Endothelial cell of umbilical vein (primary cell): ENCODE measurements around the gene CASK.

Source experiments
- EZH2 ChIP-seq: IDR thresholded peaks from 2 replicates; pipeline ENCODE4 v1.6.1; 2012; ENCODE audit warnings: borderline replicate concordance, low read depth, mild to moderate bottlenecking, moderate library complexity, low read length, inconsistent platforms; ENCODE audit not compliant: severe bottlenecking
- FOS ChIP-seq: IDR thresholded peaks from 2 replicates; pipeline ENCODE4 v1.6.1; 2011; ENCODE audit warnings: mild to moderate bottlenecking, low read length, moderate library complexity, borderline replicate concordance; ENCODE audit not compliant: insufficient read depth
- POLR2A ChIP-seq: IDR thresholded peaks from 2 replicates; pipeline ENCODE4 v1.6.1; 2012; ENCODE audit warnings: low read depth, mild to moderate bottlenecking, control low read depth, low read length
- POLR2AphosphoS5 ChIP-seq: IDR thresholded peaks from 2 replicates; pipeline ENCODE4 v1.6.1; 2012; ENCODE audit warnings: low read depth, mild to moderate bottlenecking, control low read depth, low read length, moderate library complexity; ENCODE audit not compliant: insufficient read depth
- TF ChIP-seq, protein P1 (sequence below), 2 donors: IDR thresholded peaks; 1 replicate in 1 of 2; 2 replicates in 1 of 2; pipeline ENCODE4 v1.5.1; 2011; ENCODE audit warnings: low read length in 2 of 2, mild to moderate bottlenecking in 2 of 2, moderate library complexity in 2 of 2, control low read depth in 1 of 2, inconsistent platforms in 1 of 2, low read depth in 1 of 2; ENCODE audit not compliant: insufficient read depth in 1 of 2; ENCODE audit errors: extremely low read depth in 1 of 2

DNA sequence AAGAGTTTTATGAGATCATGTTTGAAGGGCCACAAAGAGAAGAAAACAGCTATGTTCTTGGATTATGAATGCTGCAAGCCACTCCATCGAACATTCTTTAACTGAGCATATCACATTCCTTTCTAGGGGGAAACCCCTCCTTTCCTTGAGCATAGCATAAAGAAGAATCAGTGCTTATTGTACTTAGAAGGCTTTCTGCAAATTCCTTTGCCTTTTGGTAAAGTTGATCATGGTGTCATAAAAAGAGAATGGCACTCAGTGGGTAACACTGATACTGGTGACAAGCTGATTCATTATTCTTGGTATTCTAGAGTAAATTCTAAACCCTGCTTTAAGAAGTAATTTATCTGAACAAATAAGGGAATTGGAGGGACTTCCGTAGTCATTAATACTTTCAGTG, 323.1 kb downstream of the CASK start:
- TF ChIP-seq EZH2 (no peak), POLR2A (no peak), FOS (no peak), POLR2AphosphoS5 (no peak)
- TF ChIP-seq, protein P1, sequence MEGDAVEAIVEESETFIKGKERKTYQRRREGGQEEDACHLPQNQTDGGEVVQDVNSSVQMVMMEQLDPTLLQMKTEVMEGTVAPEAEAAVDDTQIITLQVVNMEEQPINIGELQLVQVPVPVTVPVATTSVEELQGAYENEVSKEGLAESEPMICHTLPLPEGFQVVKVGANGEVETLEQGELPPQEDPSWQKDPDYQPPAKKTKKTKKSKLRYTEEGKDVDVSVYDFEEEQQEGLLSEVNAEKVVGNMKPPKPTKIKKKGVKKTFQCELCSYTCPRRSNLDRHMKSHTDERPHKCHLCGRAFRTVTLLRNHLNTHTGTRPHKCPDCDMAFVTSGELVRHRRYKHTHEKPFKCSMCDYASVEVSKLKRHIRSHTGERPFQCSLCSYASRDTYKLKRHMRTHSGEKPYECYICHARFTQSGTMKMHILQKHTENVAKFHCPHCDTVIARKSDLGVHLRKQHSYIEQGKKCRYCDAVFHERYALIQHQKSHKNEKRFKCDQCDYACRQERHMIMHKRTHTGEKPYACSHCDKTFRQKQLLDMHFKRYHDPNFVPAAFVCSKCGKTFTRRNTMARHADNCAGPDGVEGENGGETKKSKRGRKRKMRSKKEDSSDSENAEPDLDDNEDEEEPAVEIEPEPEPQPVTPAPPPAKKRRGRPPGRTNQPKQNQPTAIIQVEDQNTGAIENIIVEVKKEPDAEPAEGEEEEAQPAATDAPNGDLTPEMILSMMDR (IDR thresholded peaks at IDR 0.05; ENCODE audit: extremely low read depth in 1 of 2, insufficient read depth in 1 of 2, low read depth in 1 of 2, low read length in 2 of 2) = no peak
